LNCaP clone FGC (cell line): ENCODE results near the gene COL11A2.

Experiments
- DNase-seq: peaks from one replicate; pipeline ENCODE4 v3.0.0-alpha.2; 2011; ENCODE audit warnings: low read depth
- H3K4me3 ChIP-seq: 2 replicates; pipeline ENCODE4 v1.5.1; 2011; ENCODE audit warnings: mild to moderate bottlenecking, low read depth, low read length, control low read depth
- TF ChIP-seq, protein P1 (sequence below): IDR thresholded peaks from 2 replicates; pipeline ENCODE4 v1.5.1; 2012; ENCODE audit warnings: mild to moderate bottlenecking; ENCODE audit not compliant: control insufficient read depth, insufficient read depth; ENCODE audit errors: extremely low read depth

COL11A2 gene

DNA sequence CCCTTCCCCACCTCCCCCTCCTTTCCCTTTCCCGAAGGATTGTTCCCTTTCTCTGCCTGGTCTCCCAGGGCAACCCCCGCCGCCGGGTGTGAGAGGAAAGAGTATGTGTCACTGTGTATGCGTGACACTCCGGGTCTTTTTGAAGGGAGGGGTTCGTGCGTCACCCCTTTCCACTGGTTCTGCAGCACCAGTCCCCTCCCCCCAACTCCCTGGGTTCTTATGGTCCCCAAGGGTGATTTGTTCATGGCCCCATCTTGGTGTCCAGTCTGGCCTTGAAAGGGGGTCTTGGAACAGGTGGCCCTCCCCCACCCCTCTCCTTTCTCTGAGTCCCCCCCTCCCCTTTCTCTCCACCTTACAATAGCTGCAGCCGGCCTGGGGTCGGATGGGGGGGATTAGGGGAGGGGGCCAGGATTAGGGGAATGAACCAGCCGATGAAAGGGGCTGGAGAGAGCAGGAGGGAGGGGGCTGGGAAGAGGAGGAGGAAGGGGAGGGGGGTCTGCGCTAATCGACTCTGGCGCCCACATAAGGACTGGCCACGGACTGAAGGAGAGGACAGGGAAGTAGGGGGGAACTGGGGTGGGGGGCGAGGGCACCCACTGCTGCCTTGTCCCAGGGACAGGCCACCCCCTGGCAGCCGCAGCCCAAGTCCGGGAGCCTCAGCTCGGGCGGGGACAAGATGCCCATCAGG lies 14.7 kb upstream of the COL11A2 start:
- peak overlapping the region; percentile 78 for H3K4me3 ChIP-seq
- no peak for DNase-seq
- TF ChIP-seq, protein P1, sequence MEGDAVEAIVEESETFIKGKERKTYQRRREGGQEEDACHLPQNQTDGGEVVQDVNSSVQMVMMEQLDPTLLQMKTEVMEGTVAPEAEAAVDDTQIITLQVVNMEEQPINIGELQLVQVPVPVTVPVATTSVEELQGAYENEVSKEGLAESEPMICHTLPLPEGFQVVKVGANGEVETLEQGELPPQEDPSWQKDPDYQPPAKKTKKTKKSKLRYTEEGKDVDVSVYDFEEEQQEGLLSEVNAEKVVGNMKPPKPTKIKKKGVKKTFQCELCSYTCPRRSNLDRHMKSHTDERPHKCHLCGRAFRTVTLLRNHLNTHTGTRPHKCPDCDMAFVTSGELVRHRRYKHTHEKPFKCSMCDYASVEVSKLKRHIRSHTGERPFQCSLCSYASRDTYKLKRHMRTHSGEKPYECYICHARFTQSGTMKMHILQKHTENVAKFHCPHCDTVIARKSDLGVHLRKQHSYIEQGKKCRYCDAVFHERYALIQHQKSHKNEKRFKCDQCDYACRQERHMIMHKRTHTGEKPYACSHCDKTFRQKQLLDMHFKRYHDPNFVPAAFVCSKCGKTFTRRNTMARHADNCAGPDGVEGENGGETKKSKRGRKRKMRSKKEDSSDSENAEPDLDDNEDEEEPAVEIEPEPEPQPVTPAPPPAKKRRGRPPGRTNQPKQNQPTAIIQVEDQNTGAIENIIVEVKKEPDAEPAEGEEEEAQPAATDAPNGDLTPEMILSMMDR, result no peak

DNA sequence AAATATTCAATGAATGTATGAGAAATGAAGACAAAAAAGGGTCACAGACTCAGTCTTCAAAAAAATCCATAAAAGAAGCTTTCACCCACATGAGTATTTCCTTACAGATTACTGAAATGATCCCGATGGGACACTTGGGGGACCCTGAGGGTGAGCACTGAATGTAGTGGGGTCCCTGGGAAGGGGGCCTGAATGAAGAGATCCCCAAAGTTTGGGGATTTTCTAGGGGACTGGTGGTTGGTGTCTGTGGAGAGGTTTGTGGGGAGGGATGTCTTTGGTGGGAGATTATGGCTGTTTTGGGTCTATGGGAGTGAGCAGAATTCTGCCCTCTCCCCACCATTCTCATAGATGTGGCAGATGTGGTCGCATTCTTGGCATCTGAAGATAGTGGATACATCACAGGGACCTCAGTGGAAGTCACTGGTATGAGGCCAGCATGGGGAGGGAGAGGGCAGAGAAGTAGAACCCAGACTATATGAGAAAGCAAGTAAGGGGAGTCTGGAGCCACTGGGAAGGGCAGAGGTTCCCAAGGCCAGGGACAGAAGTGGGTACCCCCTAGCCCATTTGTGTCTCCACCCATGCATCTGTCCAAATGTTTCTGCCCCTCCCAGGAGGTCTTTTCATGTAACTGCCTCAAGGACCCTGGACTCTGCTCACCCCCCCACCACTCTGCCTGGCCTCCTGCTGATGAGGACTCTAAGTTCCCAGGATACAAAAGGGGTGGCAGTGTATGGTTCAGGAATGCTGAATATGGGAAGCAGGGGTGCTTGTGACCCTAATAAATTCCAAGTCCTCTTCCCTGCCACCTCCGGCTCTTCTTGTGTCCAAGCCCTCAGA lies 14.0 kb upstream of the COL11A2 start:
- no peak overlapping the region for H3K4me3 ChIP-seq
- no peak for DNase-seq
- TF ChIP-seq, protein P1, result no peak

- no peak for DNase-seq
- TF ChIP-seq, protein P1, result peak; percentile 20; the same call in 1 of the 2 replicates
- H3K4me3 ChIP-seq, result peak overlapping the region; percentile 88
Observed at GRCh38 chr6:33205191-33206026, 13.1 kb upstream of the COL11A2 start.

DNA sequence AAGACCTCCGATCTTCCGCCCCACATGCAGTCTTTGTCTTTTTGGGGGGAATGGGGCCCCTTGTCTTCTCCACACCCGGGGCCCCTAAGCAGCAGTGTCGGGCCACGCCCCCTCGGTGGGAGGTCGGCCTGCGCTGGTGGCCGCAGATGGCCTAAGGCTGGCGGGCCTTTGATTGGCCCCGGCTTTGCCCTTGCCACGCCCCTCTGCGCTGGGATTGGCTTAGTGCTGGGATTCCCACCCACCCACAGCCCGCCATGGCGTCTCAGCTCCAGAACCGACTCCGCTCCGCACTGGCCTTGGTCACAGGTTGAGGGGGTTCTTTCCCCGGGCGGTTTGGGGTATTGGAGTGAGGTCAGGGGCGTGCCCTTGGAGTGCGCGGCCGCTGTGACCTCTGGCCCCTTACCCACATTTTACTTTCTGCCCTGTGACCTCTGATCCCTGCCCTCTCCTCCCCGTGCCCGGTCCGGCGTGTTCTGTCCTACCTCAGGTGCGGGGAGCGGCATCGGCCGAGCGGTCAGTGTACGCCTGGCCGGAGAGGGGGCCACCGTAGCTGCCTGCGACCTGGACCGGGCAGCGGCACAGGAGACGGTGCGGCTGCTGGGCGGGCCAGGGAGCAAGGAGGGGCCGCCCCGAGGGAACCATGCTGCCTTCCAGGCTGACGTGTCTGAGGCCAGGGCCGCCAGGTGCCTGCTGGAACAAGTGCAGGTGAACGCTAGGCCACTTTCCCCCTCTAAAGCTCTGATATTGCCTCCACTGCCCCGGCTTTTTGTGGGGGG lies 12.3 kb upstream of the COL11A2 start, which contains the start of gene HSD17B8:
TSS of gene HSD17B8 (plus strand) at position 241 of the 776 bp plus-strand sequence. CDS start at position 255, 14 bp downstream.
- H3K4me3 ChIP-seq, result peak within 1 kb of the TSS; percentile 88
- TF ChIP-seq, protein P1, result no peak
- peak; percentile 62 for DNase-seq

DNA sequence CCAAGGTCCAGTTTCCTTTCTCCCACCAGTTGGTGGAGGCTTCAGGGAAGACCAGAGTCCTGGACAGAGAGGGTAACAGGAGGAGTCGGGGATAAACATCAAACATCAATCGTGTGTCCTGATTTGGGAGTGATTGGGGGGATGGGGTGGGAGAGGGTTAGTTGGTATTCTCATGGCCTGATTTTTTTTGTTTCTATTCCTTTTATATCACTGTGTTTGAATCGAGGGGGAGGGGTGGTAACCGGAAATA lies 11.8 kb upstream of the COL11A2 start:
- no peak for DNase-seq
- H3K4me3 ChIP-seq, result peak overlapping the region; percentile 88
- TF ChIP-seq, protein P1, result no peak

DNA sequence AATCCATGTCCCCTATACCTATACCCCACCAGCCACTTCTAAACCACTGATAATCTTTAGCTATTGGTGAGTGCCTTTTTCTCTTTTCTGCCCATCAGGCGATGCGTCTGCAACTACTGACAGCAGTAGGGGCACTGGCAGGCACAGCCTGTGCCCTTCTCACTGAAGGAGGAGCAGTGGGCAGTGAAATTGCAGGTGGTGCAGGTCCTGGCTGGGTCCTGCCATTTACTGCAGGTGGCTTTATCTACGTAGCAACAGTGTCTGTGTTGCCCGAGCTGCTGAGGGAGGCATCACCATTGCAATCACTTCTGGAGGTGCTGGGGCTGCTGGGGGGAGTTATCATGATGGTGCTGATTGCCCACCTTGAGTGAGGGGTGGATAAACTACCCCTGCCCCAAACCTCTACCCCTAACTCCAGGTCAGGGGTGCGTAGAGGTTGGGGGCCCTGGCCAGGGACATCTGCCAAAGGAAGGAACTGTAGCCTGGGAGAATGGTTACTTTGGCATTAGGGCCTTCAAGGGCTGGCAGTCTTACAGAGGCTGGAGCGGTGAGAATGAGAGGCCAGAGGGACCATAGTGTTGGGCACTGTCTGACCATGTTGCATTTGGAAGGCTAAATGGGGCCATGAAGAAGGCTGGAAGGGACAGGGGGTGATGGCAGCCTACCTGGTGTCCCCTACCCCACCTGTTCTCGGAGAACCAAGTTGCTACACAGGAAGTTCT lies 11.3 kb upstream of the COL11A2 start:
- TF ChIP-seq, protein P1, result no peak
- DNase-seq, result no peak
- H3K4me3 ChIP-seq, result no peak overlapping the region
